GM23338 (cell line): ENCODE data around the gene MRPS26. TPM values are rescaled to one million over a fixed set of nuclear protein-coding genes. Genes with fewer than 3 reads are reported as not detected.

Experiments used
- ATAC-seq: fragments of 200-7000 bp; cut with Tn5 transposase; 3 replicates; pipeline ENCODE4 v1.9.1; 2020
- DNase-seq: peaks from one replicate; pipeline ENCODE4 v3.0.0-alpha.2; 2015; ENCODE audit warnings: low spot score
- H2AFZ ChIP-seq: fragments of 200-600 bp; sonication (generic); 2 replicates; pipeline ENCODE4 v1.8.0; 2016; ENCODE audit warnings: antibody characterized with exemption, mild to moderate bottlenecking, moderate library complexity
- H3F3A ChIP-seq: fragments of 200-600 bp; sonication (generic); replicated peaks from 2 replicates; pipeline ENCODE4 v1.8.0; 2017; ENCODE audit warnings: antibody characterized with exemption, mixed run types, low read depth
- H3K27ac ChIP-seq: fragments of 200-600 bp; sonication (generic); 2 replicates; pipeline ENCODE4 v1.6.1; 2016; ENCODE audit warnings: low read depth
- H3K27me3 ChIP-seq: fragments of 200-600 bp; sonication (generic); 2 replicates; pipeline ENCODE4 v1.8.0; 2016; ENCODE audit warnings: mild to moderate bottlenecking, mixed run types, moderate library complexity; ENCODE audit not compliant: insufficient read depth
- H3K36me3 ChIP-seq: fragments of 200-600 bp; sonication (generic); 2 replicates; pipeline ENCODE4 v1.8.0; 2016; ENCODE audit warnings: mild to moderate bottlenecking; ENCODE audit not compliant: insufficient read depth
- H3K4me1 ChIP-seq: fragments of 200-600 bp; sonication (generic); 2 replicates; pipeline ENCODE4 v1.8.0; 2016; ENCODE audit warnings: mild to moderate bottlenecking, moderate library complexity; ENCODE audit not compliant: insufficient read depth
- H3K4me2 ChIP-seq: fragments of 200-600 bp; sonication (generic); 2 replicates; pipeline ENCODE4 v1.7.1; 2017; ENCODE audit warnings: mixed run types
- H3K4me3 ChIP-seq: fragments of 200-600 bp; sonication (generic); 2 replicates; pipeline ENCODE4 v1.6.1; 2016; ENCODE audit warnings: mixed run types
- H3K79me2 ChIP-seq: fragments of 200-600 bp; sonication (generic); replicated peaks from 2 replicates; pipeline ENCODE4 v1.8.0; 2017; ENCODE audit warnings: mild to moderate bottlenecking; ENCODE audit not compliant: insufficient read depth
- H3K9me2 ChIP-seq: fragments of 200-600 bp; sonication (generic); 2 replicates; pipeline ENCODE4 v1.8.0; 2017; ENCODE audit not compliant: insufficient read depth
- H4K20me1 ChIP-seq: fragments of 200-600 bp; sonication (generic); replicated peaks from 2 replicates; pipeline ENCODE4 v1.8.0; 2017; ENCODE audit warnings: mild to moderate bottlenecking; ENCODE audit not compliant: insufficient read depth
- H3K27ac Mint-ChIP-seq: 2 replicates; pipeline ENCODE4 v1.8.0; 2020; ENCODE audit warnings: inconsistent platforms, mild to moderate bottlenecking, moderate library complexity, mixed read lengths
- H3K27me3 Mint-ChIP-seq: 3 replicates; pipeline ENCODE4 v1.8.0; 2022; ENCODE audit warnings: low read depth, mild to moderate bottlenecking, moderate library complexity, mixed read lengths, inconsistent platforms; ENCODE audit not compliant: insufficient read depth, poor library complexity
- H3K36me3 Mint-ChIP-seq: 3 replicates; pipeline ENCODE4 v1.8.0; 2021; ENCODE audit warnings: low read depth, mild to moderate bottlenecking, inconsistent platforms, moderate library complexity, mixed read lengths
- H3K4me1 Mint-ChIP-seq: 3 replicates; pipeline ENCODE4 v1.8.0; 2020; ENCODE audit warnings: mild to moderate bottlenecking, inconsistent platforms, mixed read lengths
- H3K4me3 Mint-ChIP-seq: 3 replicates; pipeline ENCODE4 v1.8.0; 2021; ENCODE audit warnings: moderate library complexity, mild to moderate bottlenecking, inconsistent platforms, mixed read lengths
- H3K9me3 Mint-ChIP-seq: 3 replicates; pipeline ENCODE4 v1.8.0; 2020; ENCODE audit warnings: moderate library complexity, mild to moderate bottlenecking, inconsistent platforms, mixed read lengths
- CREB1 ChIP-seq: fragments of 250-450 bp; sonication (Bioruptor Pico); IDR thresholded peaks from 2 replicates; pipeline ENCODE4 v1.5.0; 2020; ENCODE audit warnings: low read depth, mild to moderate bottlenecking, moderate library complexity
- EZH2 ChIP-seq: fragments of 200-600 bp; sonication (generic); IDR thresholded peaks from one replicate; pipeline ENCODE4 v1.8.0; 2017; ENCODE audit warnings: antibody characterized with exemption, mild to moderate bottlenecking, low read depth; ENCODE audit not compliant: unreplicated experiment
- EZH2phosphoT487 ChIP-seq: fragments of 200-600 bp; sonication (generic); IDR thresholded peaks from one replicate; pipeline ENCODE4 v1.8.1; 2018; ENCODE audit warnings: antibody characterized with exemption; ENCODE audit not compliant: unreplicated experiment
- JUNB ChIP-seq: IDR thresholded peaks from one replicate; pipeline ENCODE4 v1.6.1; 2016; ENCODE audit warnings: antibody characterized with exemption; ENCODE audit not compliant: unreplicated experiment
- NANOG ChIP-seq: IDR thresholded peaks from 2 replicates; pipeline ENCODE4 v1.6.1; 2016; ENCODE audit warnings: antibody characterized with exemption, borderline replicate concordance
- POLR2AphosphoS5 ChIP-seq: IDR thresholded peaks from 2 replicates; pipeline ENCODE4 v1.6.1; 2016; ENCODE audit warnings: antibody characterized with exemption, low read depth
- STAT1 ChIP-seq: IDR thresholded peaks from one replicate; pipeline ENCODE4 v1.6.1; 2016; ENCODE audit warnings: antibody characterized with exemption; ENCODE audit not compliant: unreplicated experiment
- ZNF114 ChIP-seq: fragments of 250-450 bp; sonication (Bioruptor Pico); IDR thresholded peaks from 2 replicates; pipeline ENCODE4 v1.5.0; 2020; ENCODE audit warnings: mild to moderate bottlenecking, moderate library complexity
- ZNF331 ChIP-seq: fragments of 250-450 bp; sonication (Bioruptor Pico); IDR thresholded peaks from 2 replicates; pipeline ENCODE4 v1.5.0; 2020; ENCODE audit warnings: low read depth, mild to moderate bottlenecking, moderate library complexity
- polyA plus RNA-seq: library from polyadenylated mRNA; unstranded; fragments of >200 nt; fragmentation: Nextera tagmentation; extraction: Ambion mirVana; gene quantifications from 2 replicates; pipeline ENCODE4 v1.2.1, GENCODE V29; 2016
- total RNA-seq: library from RNA; depleted of rRNA; stranded (reverse); fragments of >200 nt; shearing (Covaris generic); gene quantifications from 2 replicates; pipeline ENCODE4 v1.2.3, GENCODE V29; 2014
- TF ChIP-seq, protein P1 (sequence below): IDR thresholded peaks from one replicate; pipeline ENCODE4 v1.6.1; 2018; ENCODE audit warnings: antibody characterized with exemption; ENCODE audit not compliant: unreplicated experiment
- TF ChIP-seq, protein P2 (sequence below): fragments of 250-450 bp; sonication (Bioruptor Pico); IDR thresholded peaks from 2 replicates; pipeline ENCODE4 v1.5.0; 2020; ENCODE audit warnings: mild to moderate bottlenecking, moderate library complexity
- TF ChIP-seq, protein P3 (sequence below): IDR thresholded peaks from 2 replicates; pipeline ENCODE4 v1.6.1; 2016; ENCODE audit warnings: antibody characterized with exemption
- TF ChIP-seq, protein P4 (sequence below), 2 experiments: fragments of 200-600 bp in 1 of 2; sonication (generic) in 1 of 2; conservative IDR thresholded peaks; 2 replicates each; pipeline versions ENCODE4 v1.5.1 to v1.6.1; 2016 to 2017; ENCODE audit warnings: antibody characterized with exemption in 2 of 2, low read depth in 2 of 2, mild to moderate bottlenecking in 2 of 2, moderate library complexity in 1 of 2

MRPS26 gene
- total and polyA plus RNA-seq, 2 experiments from 2014 or later: 105 to 154 TPM

DNA sequence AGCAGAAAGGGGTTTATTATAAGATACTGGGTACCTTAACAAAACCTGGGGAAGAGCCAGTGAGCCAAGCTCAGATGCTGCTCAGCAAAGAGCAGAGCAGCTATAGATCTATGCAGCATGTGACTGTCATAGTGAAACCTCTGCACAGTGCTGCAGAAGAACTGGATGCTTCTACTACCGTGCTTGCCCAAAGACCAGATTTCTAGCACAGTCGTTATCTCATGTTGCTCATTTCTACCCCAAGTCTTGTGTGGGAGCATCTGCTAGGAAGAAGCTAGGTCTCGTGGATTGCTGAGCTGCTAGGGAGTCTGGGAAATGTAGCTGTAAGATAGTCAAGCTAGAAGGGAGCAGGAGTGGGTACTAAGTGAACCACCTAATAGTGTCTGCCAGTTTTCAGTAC, 34.1 kb upstream of the MRPS26 start:
- TF ChIP-seq, protein P1, sequence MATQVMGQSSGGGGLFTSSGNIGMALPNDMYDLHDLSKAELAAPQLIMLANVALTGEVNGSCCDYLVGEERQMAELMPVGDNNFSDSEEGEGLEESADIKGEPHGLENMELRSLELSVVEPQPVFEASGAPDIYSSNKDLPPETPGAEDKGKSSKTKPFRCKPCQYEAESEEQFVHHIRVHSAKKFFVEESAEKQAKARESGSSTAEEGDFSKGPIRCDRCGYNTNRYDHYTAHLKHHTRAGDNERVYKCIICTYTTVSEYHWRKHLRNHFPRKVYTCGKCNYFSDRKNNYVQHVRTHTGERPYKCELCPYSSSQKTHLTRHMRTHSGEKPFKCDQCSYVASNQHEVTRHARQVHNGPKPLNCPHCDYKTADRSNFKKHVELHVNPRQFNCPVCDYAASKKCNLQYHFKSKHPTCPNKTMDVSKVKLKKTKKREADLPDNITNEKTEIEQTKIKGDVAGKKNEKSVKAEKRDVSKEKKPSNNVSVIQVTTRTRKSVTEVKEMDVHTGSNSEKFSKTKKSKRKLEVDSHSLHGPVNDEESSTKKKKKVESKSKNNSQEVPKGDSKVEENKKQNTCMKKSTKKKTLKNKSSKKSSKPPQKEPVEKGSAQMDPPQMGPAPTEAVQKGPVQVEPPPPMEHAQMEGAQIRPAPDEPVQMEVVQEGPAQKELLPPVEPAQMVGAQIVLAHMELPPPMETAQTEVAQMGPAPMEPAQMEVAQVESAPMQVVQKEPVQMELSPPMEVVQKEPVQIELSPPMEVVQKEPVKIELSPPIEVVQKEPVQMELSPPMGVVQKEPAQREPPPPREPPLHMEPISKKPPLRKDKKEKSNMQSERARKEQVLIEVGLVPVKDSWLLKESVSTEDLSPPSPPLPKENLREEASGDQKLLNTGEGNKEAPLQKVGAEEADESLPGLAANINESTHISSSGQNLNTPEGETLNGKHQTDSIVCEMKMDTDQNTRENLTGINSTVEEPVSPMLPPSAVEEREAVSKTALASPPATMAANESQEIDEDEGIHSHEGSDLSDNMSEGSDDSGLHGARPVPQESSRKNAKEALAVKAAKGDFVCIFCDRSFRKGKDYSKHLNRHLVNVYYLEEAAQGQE: no peak
- TF ChIP-seq STAT1 (no peak), POLR2AphosphoS5 (no peak), JUNB (no peak), ZNF331 (CRISPR knock-in tag) (no peak), ZNF114 (CRISPR knock-in tag) (no peak), NANOG (no peak), CREB1 (CRISPR knock-in tag) (no peak), EZH2 (no peak), EZH2phosphoT487 (no peak)
- TF ChIP-seq, protein P2, sequence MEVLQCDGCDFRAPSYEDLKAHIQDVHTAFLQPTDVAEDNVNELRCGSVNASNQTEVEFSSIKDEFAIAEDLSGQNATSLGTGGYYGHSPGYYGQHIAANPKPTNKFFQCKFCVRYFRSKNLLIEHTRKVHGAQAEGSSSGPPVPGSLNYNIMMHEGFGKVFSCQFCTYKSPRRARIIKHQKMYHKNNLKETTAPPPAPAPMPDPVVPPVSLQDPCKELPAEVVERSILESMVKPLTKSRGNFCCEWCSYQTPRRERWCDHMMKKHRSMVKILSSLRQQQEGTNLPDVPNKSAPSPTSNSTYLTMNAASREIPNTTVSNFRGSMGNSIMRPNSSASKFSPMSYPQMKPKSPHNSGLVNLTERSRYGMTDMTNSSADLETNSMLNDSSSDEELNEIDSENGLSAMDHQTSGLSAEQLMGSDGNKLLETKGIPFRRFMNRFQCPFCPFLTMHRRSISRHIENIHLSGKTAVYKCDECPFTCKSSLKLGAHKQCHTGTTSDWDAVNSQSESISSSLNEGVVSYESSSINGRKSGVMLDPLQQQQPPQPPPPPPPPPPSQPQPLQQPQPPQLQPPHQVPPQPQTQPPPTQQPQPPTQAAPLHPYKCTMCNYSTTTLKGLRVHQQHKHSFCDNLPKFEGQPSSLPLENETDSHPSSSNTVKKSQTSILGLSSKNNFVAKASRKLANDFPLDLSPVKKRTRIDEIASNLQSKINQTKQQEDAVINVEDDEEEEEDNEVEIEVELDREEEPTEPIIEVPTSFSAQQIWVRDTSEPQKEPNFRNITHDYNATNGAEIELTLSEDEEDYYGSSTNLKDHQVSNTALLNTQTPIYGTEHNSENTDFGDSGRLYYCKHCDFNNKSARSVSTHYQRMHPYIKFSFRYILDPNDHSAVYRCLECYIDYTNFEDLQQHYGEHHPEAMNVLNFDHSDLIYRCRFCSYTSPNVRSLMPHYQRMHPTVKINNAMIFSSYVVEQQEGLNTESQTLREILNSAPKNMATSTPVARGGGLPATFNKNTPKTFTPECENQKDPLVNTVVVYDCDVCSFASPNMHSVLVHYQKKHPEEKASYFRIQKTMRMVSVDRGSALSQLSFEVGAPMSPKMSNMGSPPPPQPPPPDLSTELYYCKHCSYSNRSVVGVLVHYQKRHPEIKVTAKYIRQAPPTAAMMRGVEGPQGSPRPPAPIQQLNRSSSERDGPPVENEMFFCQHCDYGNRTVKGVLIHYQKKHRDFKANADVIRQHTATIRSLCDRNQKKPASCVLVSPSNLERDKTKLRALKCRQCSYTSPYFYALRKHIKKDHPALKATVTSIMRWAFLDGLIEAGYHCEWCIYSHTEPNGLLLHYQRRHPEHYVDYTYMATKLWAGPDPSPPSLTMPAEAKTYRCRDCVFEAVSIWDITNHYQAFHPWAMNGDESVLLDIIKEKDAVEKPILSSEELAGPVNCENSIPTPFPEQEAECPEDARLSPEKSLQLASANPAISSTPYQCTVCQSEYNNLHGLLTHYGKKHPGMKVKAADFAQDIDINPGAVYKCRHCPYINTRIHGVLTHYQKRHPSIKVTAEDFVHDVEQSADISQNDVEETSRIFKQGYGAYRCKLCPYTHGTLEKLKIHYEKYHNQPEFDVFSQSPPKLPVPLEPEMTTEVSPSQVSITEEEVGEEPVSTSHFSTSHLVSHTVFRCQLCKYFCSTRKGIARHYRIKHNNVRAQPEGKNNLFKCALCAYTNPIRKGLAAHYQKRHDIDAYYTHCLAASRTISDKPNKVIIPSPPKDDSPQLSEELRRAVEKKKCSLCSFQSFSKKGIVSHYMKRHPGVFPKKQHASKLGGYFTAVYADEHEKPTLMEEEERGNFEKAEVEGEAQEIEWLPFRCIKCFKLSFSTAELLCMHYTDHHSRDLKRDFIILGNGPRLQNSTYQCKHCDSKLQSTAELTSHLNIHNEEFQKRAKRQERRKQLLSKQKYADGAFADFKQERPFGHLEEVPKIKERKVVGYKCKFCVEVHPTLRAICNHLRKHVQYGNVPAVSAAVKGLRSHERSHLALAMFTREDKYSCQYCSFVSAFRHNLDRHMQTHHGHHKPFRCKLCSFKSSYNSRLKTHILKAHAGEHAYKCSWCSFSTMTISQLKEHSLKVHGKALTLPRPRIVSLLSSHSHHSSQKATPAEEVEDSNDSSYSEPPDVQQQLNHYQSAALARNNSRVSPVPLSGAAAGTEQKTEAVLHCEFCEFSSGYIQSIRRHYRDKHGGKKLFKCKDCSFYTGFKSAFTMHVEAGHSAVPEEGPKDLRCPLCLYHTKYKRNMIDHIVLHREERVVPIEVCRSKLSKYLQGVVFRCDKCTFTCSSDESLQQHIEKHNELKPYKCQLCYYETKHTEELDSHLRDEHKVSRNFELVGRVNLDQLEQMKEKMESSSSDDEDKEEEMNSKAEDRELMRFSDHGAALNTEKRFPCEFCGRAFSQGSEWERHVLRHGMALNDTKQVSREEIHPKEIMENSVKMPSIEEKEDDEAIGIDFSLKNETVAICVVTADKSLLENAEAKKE: no peak
- TF ChIP-seq, protein P3, sequence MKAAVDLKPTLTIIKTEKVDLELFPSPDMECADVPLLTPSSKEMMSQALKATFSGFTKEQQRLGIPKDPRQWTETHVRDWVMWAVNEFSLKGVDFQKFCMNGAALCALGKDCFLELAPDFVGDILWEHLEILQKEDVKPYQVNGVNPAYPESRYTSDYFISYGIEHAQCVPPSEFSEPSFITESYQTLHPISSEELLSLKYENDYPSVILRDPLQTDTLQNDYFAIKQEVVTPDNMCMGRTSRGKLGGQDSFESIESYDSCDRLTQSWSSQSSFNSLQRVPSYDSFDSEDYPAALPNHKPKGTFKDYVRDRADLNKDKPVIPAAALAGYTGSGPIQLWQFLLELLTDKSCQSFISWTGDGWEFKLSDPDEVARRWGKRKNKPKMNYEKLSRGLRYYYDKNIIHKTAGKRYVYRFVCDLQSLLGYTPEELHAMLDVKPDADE: no peak
- TF ChIP-seq, protein P4, sequence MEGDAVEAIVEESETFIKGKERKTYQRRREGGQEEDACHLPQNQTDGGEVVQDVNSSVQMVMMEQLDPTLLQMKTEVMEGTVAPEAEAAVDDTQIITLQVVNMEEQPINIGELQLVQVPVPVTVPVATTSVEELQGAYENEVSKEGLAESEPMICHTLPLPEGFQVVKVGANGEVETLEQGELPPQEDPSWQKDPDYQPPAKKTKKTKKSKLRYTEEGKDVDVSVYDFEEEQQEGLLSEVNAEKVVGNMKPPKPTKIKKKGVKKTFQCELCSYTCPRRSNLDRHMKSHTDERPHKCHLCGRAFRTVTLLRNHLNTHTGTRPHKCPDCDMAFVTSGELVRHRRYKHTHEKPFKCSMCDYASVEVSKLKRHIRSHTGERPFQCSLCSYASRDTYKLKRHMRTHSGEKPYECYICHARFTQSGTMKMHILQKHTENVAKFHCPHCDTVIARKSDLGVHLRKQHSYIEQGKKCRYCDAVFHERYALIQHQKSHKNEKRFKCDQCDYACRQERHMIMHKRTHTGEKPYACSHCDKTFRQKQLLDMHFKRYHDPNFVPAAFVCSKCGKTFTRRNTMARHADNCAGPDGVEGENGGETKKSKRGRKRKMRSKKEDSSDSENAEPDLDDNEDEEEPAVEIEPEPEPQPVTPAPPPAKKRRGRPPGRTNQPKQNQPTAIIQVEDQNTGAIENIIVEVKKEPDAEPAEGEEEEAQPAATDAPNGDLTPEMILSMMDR (conservative IDR thresholded peaks at IDR 0.05; ENCODE audit: low read depth in 2 of 2): no peak
- Histone ChIP-seq H3K36me3 (peaks cover 24% of the 10 kb centered on the region), H3K4me1 (no peaks in the 10 kb centered on the region), H3K4me3 (no peak overlapping the region), H3K27me3 (no peaks in the 10 kb centered on the region), H3K79me2 (no peaks in the 10 kb centered on the region), H3K9me2 (no peaks in the 10 kb centered on the region), H3K4me2 (no peak overlapping the region), H3F3A (no peaks in the 10 kb centered on the region), H3K27ac (no peak overlapping the region), H2AFZ (no peak overlapping the region), H4K20me1 (peaks cover 5% of the 10 kb centered on the region; the same call in 1 of the 2 replicates)
- Mint-ChIP-seq H3K36me3 (peaks cover 42% of the 10 kb centered on the region), H3K4me1 (no peaks in the 10 kb centered on the region), H3K9me3 (no peaks in the 10 kb centered on the region), H3K27ac (no peak overlapping the region), H3K27me3 (peaks cover 2% of the 10 kb centered on the region), H3K4me3 (no peak overlapping the region)
- DNase-seq (no peak), ATAC-seq (no peak)
